Measurements from ENCODE around the gene EIF3L.

DNA sequence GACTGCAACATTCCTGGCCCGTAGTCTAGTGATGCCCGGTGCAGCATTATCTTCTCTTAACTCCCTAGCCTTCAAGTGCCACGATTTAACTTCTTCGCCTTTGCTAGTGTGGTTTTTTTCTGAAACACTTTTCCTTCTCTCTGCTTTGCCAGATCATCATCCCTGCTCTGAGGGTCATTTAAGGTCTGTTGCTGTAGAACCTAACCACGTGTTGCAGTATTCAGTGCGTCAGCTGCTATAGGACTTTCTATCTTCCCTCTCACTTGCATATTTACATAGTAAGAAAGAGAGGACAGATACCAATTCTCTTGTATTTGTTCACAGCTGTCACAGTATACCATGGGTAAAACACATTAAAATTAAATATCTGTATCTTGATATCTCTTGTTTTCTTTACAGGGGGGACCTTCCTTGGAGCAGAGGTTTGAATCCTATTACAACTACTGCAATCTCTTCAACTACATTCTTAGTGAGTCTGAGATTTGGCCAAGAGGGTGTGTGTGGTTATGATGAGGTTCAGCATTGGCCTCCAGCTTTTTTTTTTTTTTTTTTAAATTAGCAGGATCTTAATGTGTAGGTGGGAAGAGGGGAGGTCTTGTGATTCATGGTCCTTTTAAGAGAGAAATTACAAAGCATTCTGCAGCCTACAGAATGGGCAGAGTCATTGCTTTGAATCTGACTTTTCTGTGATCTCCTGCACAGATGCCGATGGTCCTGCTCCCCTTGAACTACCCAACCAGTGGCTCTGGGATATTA lies 13.5 kb downstream of the EIF3L start:
- TF ChIP-seq POLR2A (IDR thresholded peaks at IDR 0.05) = no peak
- TF ChIP-seq, protein P1, sequence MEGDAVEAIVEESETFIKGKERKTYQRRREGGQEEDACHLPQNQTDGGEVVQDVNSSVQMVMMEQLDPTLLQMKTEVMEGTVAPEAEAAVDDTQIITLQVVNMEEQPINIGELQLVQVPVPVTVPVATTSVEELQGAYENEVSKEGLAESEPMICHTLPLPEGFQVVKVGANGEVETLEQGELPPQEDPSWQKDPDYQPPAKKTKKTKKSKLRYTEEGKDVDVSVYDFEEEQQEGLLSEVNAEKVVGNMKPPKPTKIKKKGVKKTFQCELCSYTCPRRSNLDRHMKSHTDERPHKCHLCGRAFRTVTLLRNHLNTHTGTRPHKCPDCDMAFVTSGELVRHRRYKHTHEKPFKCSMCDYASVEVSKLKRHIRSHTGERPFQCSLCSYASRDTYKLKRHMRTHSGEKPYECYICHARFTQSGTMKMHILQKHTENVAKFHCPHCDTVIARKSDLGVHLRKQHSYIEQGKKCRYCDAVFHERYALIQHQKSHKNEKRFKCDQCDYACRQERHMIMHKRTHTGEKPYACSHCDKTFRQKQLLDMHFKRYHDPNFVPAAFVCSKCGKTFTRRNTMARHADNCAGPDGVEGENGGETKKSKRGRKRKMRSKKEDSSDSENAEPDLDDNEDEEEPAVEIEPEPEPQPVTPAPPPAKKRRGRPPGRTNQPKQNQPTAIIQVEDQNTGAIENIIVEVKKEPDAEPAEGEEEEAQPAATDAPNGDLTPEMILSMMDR (IDR thresholded peaks at IDR 0.05) = no peak

Data from gastroesophageal sphincter (tissue), 3 donors.